Measurements from ENCODE around the gene NHSL1.

The NHSL1 gene

GRCh38 chr6:138522611-138523010 is 23.3 kb upstream of the NHSL1 start:
- no peak for DNase-seq (ENCODE audit: low read depth in 3 of 3)

DNA sequence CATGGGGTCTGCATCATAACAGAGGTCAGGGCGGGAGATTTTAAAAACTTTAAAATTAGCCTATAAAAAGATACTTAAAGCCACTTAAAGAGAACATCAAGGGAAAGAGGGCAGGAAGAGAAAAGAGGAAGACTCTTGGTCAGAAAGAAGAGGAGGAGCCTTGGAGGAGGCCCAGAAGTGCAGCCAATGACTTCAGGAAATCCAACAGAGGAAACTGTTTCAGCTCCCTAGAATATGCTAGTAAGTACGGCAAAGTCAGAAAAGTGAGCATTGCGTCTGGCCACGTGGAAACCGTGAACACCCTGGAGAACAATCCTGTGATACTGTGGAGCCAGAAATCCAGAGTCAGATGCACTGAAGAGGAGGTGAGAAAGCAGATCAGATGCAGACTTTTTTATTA is 22.5 kb upstream of the NHSL1 start:
- no peak for DNase-seq (ENCODE audit: low read depth in 3 of 3)

GRCh38 chr6:138520463-138520862 is 21.2 kb upstream of the NHSL1 start:
- no peak for DNase-seq (ENCODE audit: low read depth in 3 of 3)

DNA sequence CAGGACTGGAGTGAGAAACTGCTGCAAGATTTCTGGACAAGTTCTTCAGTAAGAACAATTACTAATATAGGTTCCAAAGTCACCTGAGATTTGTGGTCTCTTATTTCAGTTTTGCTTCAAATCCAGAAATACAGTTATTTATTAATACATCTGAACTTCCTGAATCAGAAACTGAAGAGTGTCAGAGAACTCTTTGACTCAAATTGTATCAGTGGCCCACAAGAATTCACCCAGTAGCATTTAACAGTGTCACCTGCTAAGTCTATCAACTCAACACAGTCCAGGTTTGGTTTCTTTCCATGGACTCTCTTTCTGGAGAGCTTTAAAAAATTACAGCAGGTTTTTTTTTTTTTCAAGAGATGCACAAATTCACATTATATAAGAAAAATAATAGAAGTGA is 18.8 kb upstream of the NHSL1 start:
- no peak for DNase-seq (ENCODE audit: low read depth in 3 of 3)

- peak; percentile 26 to 31 (median 27) for DNase-seq (ENCODE audit: low read depth in 3 of 3)
Observed at GRCh38 chr6:138517635-138518034, 18.3 kb upstream of the NHSL1 start.

DNA sequence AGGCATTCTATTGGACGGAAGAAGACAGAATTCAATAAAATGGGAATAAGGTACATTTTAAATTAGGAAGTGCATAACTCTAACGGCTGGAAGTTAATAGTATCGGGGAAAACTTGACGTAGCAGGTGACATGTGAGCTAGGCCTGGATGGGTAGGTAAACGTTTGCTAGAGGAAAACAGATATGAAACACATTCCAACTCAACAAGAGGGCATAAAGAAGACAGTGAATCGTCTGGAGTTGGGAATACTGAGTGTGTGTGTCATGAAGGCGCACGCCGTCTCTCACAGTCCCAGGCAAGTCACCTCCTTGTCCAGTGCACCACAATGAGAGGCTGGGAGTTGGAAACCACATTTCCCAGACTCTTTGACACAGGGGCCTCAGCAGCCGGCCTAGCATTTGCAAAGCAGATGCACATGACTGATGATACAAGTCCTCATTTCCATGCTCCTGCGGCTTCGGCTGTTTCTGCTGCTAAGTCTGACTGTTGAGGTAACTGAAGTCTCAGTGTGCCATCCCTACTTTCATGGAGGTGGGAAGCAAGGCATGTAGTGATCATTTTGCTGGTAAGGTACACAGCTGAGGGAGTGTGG is 16.5 kb upstream of the NHSL1 start:
- DNase-seq (ENCODE audit: low read depth in 3 of 3): no peak

- no peak for DNase-seq (ENCODE audit: low read depth in 3 of 3)
Observed at GRCh38 chr6:138514860-138515540, 15.7 kb upstream of the NHSL1 start.

DNA sequence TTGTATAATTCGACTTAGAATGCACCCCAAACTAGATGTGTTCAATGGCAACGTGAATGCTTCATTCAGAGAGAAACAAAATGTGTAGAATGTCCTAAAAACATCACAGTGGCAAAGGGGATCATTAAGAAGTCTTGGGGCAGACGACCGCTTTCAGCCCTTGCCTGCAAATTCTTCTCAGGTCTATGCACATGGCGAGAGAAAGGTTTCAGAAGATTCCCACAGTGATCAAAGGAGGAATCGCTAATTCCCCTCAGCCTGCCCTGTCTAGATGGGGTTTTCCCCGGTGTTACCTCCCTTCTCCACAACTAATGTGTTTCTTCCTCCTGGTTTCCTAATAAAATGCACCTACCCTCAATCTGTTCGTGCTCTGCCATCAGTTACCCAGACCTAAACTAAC is 13.3 kb upstream of the NHSL1 start:
- no peak for DNase-seq (ENCODE audit: low read depth in 3 of 3)

DNA sequence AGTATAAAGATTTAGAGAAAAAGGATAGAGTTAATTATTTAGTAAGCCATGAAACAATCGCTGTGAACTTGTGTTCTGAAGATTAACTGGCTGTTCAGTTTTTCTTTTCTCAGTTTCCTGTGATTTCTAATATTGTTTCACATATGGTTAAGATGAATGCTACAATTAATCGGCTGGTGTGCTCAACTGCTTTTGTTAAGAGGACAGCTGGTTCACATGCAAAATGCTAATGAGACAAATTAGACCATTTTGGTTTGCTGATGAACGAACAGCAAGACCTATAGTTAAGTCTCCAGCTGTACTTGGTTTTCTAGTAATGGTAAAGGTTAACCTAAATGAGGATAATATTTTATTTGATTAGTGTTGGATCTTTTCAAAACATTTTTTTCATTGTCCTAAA is 10.8 kb upstream of the NHSL1 start:
- DNase-seq (ENCODE audit: low read depth in 3 of 3): no peak

DNA sequence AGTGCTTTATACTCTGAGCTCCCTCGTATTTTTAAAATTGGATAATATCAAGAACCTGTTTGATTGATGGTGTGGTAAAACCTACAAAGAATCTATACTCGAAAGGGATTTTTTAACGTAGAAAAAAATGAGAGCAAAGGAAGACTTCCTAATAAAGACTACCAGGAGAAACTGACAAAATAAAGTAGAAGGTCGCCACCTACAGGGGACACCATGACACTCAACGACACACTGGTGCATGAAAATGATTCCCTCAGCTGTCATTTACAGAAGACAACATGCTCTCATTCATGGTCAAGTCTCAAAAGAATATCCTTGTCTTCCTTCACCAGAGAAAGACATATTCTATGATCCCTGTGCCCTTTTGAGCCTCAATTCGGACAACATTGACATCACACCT is 10.1 kb upstream of the NHSL1 start:
- peak in 1 of 3 experiments; percentile 11 for DNase-seq (ENCODE audit: low read depth in 3 of 3)

GRCh38 chr6:138508676-138508988 is 9.3 kb upstream of the NHSL1 start:
- DNase-seq (ENCODE audit: low read depth in 3 of 3): no peak

DNA sequence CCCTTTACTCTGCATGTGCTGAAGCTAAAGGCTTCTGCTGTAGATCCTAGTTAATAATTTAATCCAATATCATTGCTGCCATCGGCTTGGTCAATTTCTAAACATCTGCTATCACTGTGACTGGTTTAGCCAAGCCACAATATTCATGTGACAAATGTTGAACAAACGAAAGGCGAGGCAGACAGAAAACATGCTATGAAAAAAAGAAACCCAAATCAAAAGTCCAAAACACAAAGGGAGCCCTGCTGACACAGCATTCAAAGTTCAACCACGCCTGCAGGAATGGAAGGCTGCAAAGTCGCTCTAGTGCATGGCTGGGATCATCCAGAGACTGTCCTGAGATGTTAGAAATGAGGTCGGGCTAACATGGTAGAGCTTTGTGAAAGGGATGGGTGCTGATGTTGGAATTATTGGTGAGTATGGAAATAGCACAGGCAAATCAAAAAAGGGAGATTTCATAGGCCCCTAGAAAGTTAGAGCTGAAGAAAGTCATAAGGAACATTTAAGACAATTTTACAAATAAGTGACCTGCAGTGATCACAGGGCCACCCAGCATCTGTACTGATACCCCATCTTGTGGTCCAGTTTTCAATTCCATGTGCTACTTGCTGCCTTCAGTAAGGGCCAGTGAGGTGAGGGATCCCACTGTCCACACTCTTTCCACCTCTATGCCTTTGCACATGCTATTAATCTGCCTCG is 8.8 kb upstream of the NHSL1 start:
- no peak for DNase-seq (ENCODE audit: low read depth in 3 of 3)

DNA sequence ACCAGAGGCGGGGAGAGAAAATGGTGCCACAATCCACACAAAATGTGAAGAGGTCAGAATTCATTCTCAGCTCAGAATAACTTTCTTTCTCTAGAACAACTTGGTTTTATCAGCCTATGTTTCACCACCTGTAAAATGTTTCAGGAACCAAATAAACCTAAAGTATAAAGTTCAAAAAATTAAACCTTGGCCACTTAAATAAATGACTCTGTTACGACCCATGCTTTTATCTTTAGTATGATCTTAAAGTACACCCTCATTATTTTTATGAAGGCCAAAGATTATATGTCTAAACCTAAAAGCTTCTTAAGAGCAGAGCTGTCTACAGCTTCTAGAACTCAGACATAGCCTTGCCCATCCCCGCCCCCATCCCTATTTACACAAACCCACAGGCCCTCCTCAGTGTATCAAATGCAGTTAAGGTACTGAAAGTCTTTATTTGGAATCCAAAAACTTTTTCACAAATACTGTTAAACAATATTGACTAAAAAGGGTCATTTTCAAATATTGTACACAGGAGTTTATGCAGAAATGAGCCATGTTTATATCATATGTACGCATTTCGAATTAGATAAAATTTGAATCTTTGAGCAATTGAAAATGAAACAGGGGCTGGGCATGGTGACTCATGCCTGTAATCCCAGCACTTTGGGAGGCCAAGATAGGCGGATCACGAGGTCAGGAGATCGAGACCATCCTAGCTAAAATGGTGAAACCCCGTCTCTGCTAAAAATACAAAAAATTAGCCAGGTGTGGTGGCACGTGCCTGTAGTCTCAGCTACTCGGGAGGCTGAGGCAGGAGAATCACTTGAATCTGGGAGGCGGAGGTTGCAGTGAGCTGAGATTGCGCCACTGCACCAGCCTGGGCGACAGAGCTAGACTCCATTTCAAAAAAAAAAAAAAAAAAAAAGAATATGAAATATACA is 5.7 kb upstream of the NHSL1 start:
- no peak for DNase-seq (ENCODE audit: low read depth in 3 of 3)

DNA sequence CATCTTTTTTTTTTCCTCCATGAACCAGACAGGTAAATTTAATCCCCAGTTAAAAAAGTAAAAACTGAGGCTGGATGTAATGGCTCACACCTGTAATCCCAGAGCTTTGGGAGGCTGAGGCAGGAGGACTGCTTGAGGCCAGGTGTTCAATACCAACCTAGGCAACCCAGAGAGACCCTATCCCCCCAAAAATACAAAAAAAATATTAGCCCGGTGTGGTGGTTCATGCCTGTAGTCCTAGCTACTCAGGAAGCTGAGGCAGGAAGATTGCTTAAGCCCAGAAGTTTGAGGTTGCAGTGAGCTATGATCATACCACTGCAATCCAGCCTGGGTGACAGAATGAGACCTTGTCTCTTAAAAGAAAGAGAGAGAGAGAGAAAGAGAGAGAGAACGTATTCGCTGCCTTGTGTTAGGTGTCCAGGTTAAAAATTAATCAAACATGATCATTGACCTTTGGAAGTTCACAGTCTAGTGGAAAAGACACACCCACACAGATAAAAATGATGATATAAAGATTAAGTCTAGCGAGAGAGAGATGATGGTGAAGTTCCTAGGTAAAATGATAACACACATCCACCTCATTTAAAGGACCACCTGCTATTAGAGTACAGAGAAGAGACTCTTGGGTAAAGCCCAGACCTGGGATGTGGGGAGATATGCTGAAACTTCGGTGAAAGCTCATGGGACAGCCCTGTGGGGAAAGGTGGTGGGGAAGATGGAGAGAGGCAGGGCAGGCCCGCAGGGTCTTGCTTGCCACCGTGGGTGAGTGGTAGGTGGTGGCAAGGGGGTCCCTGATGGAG is 4.8 kb upstream of the NHSL1 start:
- no peak for DNase-seq (ENCODE audit: low read depth in 3 of 3)

DNA sequence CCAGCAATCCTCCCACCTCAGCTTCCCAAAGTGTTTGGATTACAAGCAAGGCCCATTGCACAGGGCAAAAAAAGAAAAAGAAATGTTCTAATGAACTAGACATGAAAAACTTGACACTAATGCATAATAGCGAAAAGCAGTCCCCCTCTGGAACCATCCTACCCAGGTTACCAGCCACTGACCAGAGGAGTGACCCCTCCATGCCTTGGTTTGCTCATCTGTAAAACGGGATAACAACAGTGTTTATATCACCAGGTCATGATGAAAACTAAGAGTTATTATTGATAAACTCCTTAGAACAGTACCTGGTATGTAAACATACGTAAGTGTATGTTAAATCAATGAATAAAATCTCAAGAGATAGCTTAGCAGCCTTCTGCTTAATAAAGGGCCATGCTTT is 3.3 kb upstream of the NHSL1 start:
- no peak for DNase-seq (ENCODE audit: low read depth in 3 of 3)

- DNase-seq (ENCODE audit: low read depth in 3 of 3): no peak
Observed at GRCh38 chr6:138500867-138501446, 1.7 kb upstream of the NHSL1 start.

GRCh38 chr6:138500045-138500665 is 861 bp upstream of the NHSL1 start:
- DNase-seq (ENCODE audit: low read depth in 3 of 3): no peak

- no peak for DNase-seq (ENCODE audit: low read depth in 3 of 3)
Observed at GRCh38 chr6:138498629-138499302, 528 bp downstream of the NHSL1 start.

- DNase-seq (ENCODE audit: low read depth in 3 of 3): no peak
Observed at GRCh38 chr6:138497286-138497685, 2.0 kb downstream of the NHSL1 start.

DNA sequence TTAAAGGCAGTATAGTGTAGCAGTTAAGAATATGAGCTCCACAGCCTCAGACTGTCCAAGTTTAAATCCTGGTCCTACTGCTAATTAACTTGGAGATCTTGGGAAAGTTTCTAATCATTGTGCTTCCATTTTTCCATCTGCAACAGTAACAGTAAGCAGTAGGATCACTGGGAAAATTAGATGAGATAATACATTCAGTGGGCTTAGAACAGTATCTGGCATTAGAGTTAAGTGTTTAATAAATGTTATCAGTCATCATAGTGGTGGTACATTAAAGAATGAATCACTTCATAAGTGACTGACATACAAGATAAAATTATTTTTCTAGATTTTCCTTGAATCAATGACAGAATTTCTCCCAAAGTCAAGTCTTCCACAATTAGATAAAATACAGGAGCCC is 5.0 kb downstream of the NHSL1 start:
- DNase-seq (ENCODE audit: low read depth in 3 of 3): no peak
